ENCODE data around the gene RASAL3.

GRCh38 chr19:15445227-15445605, 19.1 kb downstream of the RASAL3 start:
- TF ChIP-seq, protein P1, sequence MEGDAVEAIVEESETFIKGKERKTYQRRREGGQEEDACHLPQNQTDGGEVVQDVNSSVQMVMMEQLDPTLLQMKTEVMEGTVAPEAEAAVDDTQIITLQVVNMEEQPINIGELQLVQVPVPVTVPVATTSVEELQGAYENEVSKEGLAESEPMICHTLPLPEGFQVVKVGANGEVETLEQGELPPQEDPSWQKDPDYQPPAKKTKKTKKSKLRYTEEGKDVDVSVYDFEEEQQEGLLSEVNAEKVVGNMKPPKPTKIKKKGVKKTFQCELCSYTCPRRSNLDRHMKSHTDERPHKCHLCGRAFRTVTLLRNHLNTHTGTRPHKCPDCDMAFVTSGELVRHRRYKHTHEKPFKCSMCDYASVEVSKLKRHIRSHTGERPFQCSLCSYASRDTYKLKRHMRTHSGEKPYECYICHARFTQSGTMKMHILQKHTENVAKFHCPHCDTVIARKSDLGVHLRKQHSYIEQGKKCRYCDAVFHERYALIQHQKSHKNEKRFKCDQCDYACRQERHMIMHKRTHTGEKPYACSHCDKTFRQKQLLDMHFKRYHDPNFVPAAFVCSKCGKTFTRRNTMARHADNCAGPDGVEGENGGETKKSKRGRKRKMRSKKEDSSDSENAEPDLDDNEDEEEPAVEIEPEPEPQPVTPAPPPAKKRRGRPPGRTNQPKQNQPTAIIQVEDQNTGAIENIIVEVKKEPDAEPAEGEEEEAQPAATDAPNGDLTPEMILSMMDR (IDR thresholded peaks at IDR 0.05), result no peak
- no peak for TF ChIP-seq ZFX (IDR thresholded peaks at IDR 0.05; ENCODE audit: borderline replicate concordance)
